Measurements from ENCODE around the gene ERICH6.

DNA sequence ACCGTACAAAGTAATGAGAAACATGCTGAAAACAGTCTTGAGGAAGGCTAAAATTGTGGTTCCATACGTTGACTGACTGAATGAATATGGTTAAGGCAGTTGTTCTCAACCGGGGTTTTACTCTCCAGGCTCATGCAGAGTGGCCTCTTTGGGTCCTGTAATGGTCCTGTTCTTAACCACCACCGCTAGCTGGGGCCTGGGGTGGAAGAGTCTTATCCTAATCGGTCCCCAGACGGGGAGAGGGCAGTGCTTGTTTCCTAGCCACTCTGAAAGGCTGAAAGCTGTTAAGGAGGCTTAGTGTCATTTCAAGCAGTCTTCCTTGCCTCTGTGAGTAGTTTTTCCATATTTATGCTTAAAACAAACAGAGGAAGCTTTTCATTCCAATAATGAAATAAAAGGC is 68.6 kb downstream of the ERICH6 start:
- TF ChIP-seq, protein P1, sequence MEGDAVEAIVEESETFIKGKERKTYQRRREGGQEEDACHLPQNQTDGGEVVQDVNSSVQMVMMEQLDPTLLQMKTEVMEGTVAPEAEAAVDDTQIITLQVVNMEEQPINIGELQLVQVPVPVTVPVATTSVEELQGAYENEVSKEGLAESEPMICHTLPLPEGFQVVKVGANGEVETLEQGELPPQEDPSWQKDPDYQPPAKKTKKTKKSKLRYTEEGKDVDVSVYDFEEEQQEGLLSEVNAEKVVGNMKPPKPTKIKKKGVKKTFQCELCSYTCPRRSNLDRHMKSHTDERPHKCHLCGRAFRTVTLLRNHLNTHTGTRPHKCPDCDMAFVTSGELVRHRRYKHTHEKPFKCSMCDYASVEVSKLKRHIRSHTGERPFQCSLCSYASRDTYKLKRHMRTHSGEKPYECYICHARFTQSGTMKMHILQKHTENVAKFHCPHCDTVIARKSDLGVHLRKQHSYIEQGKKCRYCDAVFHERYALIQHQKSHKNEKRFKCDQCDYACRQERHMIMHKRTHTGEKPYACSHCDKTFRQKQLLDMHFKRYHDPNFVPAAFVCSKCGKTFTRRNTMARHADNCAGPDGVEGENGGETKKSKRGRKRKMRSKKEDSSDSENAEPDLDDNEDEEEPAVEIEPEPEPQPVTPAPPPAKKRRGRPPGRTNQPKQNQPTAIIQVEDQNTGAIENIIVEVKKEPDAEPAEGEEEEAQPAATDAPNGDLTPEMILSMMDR (IDR thresholded peaks at IDR 0.05), result no peak
- TF ChIP-seq POLR2A (IDR thresholded peaks at IDR 0.05), result no peak
